Stimulated activated CD4-positive, alpha-beta T cell treated with anti-CD3 and anti-CD28 coated beads, Interleukin-12 subunit alpha, Interleukin-12 subunit beta, amount 100 ng/mL, for 4 hours (primary cell): ENCODE data around the gene SPNS1.

Experiments used
- DNase-seq: peaks from one replicate; pipeline ENCODE4 v3.0.0-alpha.2; 2020

Gene SPNS1

GRCh38 chr16:29029168-29029994 is 54.8 kb downstream of the SPNS1 start:
- peak; percentile 86 for DNase-seq

DNA sequence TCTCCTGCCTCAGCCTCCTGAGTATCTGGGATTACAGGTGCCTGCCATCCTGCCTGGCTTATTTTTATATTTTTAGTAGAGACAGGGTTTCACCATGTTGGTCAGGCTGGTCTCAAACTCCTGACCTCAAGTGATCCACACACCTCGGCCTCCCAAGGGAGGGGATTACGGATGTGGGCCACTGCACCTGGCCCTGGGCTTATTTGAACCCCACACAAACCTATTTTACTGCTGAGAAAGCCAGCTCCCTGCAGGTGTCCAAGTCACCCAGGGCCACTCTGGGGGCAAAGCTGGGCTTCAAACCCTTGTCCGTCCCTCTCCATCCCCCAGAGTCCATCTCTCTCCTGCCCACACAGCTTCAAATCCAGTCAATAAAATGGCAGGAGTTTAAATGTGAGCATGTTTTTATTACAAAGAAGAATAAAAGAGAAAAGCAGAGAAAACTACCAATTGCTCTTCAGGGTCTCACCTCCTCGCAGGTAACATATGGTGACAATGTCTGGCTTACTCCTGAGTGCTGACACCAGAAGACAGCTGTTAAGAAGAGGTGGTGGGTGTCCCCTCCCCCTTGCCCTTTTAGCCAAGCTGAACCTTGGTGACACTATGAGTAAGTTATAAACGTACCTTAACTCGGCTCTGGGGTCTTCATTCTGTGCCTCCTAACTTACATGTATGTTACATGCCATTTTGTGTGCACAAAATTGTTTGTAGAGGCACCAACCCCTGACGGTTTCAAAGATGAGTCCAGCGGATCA is 55.7 kb downstream of the SPNS1 start:
- DNase-seq: no peak
